Measurements from ENCODE around the gene FNDC3B. TPM values are rescaled to one million over a fixed set of nuclear protein-coding genes. Genes with fewer than 3 reads are reported as not detected.

Gene FNDC3B
- total RNA-seq, 2 donors from 2014 or later: 57.6 to 69.3 TPM

- TF ChIP-seq CTCF (IDR thresholded peaks at IDR 0.05): no peak
- Histone ChIP-seq H3K4me3 (no peak overlapping the region), H3K4me1 (no peaks in the 10 kb centered on the region), H3K27me3 (no peaks in the 10 kb centered on the region), H3K27ac (no peak overlapping the region), H3K36me3 (no peaks in the 10 kb centered on the region), H3K9me3 (no peaks in the 10 kb centered on the region)
- no peak for DNase-seq (ENCODE audit: low spot score)
These were observed 9.8 kb upstream of the FNDC3B start for GRCh38 chr3:172029425-172030098.

GRCh38 chr3:172030181-172030580 lies 9.2 kb upstream of the FNDC3B start:
- Histone ChIP-seq H3K4me1 (no peaks in the 10 kb centered on the region), H3K36me3 (no peaks in the 10 kb centered on the region)
- TF ChIP-seq CTCF (IDR thresholded peaks at IDR 0.05): no peak

GRCh38 chr3:172031996-172032395 lies 7.4 kb upstream of the FNDC3B start:
- no peak for DNase-seq (ENCODE audit: low spot score)
- Histone ChIP-seq H3K4me3 (no peak overlapping the region), H3K9me3 (no peaks in the 10 kb centered on the region), H3K27ac (no peak overlapping the region), H3K4me1 (no peaks in the 10 kb centered on the region), H3K36me3 (no peaks in the 10 kb centered on the region), H3K27me3 (no peaks in the 10 kb centered on the region)
- no peak for TF ChIP-seq CTCF (IDR thresholded peaks at IDR 0.05)

More at GRCh38 chr3:172030181-172030580, 9.2 kb upstream of the FNDC3B start:
- Histone ChIP-seq H3K4me3 (no peak overlapping the region), H3K27me3 (no peaks in the 10 kb centered on the region), H3K27ac (no peak overlapping the region), H3K9me3 (no peaks in the 10 kb centered on the region)
- no peak for DNase-seq (ENCODE audit: low spot score)

- Histone ChIP-seq H3K9me3 (no peaks in the 10 kb centered on the region), H3K4me3 (no peak overlapping the region), H3K27me3 (no peaks in the 10 kb centered on the region), H3K36me3 (no peaks in the 10 kb centered on the region), H3K27ac (no peak overlapping the region), H3K4me1 (no peaks in the 10 kb centered on the region)
- DNase-seq (ENCODE audit: low spot score): no peak
- TF ChIP-seq CTCF (IDR thresholded peaks at IDR 0.05): no peak
These were observed 6.0 kb upstream of the FNDC3B start for GRCh38 chr3:172033396-172033795.

- Histone ChIP-seq H3K27ac (no peak overlapping the region), H3K9me3 (no peaks in the 10 kb centered on the region), H3K36me3 (no peaks in the 10 kb centered on the region), H3K4me3 (no peak overlapping the region), H3K27me3 (no peaks in the 10 kb centered on the region), H3K4me1 (peaks cover 0 to 4% of the 10 kb centered on the region in 2 donors)
- DNase-seq (ENCODE audit: low spot score): no peak
- peak in 1 of 2 donors; percentile 61 for TF ChIP-seq CTCF (IDR thresholded peaks at IDR 0.05)
These were observed 4.3 kb upstream of the FNDC3B start for GRCh38 chr3:172034786-172035685.

Measured in right atrium auricular region (tissue), 2 donors.